Measurements from ENCODE around the gene DYSF.

The DYSF gene

DNA sequence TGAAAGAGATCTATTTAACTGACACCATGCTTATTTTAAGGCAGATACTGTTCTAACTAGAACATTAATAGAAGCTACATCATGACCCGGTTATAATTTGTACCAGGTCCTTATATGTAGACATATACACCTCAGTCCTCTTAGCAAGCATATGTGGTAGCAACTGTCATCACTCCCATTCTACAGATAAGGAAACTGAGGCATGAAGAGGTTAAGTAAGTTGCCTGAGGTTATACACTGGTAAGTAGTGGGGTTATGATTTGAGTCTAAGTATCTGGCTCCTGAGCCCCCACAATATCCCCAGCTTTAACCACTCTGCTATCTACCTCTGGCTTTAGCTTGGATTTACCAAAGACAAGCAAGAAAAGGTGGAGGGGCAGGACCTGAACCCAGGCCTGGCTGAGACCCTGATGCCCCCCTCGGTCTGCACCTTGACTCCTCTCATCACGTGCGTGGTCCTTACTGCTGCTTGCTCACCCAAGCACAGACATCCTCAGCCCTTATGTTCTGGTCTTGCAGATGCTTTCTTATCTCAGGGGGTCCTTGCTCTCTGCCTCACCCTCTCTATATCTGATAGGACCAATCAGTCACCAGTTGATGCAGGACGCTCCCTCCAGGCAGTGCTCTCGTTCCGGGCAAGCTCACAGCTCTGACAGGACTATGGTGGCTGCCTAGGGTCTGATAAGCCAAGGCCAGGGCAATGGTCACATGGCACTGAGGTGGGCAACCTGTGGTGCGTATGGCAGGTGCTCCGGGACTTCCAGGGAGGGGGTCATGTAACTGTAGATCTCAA, 4.0 kb downstream of the DYSF start:
- DNase-seq: no peak

DNA sequence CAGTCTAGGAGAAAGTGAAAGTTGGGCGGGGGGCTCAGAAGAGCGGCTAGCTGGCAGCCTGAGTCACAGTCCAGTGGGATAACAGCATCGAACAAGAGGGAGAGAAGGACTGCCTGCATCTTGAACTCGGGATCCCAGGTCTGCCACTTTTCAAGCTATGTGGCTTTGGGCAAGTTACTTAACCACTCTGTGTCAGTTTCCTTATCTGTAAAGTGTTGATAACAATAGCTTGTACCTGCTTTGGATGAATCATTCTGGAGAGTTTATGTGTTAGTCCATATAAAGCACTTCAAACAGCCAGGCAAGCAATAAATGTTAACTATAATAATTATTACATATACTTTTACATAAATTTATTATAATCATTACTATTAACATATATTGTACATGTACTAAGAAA, 4.6 kb downstream of the DYSF start:
- no peak for DNase-seq

DNA sequence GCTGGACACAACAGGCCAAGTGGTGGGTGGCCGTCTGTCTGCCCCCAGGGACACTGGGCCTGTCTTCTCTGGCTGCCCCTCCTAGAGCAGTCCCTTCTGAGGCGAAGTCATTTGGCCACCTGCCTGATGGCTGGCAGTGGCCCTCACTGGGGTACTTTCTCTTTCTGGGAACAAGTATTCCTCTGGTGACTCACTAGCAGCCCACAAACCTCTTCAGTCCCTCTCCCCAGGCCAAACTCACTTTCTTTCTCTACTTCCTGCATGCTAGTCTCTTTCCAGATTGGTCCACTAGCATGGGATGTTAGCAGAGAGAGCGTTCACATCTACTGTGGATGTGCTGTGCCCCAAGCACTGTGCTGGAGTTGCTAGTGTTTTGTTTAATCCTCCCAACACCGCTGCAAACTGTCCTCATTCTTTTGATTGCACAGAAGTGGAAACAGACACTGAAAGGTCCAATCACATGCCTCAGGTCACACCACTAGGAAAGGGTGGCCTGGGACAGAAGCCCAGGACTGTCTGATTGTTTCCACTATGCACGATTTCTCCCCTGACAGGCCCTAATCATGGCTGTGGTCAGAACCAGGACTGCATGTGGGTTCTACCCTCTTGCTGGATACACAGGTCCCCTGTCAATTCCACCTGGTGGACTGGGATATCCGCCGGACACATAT, 5.2 kb downstream of the DYSF start:
- no peak for DNase-seq

DNA sequence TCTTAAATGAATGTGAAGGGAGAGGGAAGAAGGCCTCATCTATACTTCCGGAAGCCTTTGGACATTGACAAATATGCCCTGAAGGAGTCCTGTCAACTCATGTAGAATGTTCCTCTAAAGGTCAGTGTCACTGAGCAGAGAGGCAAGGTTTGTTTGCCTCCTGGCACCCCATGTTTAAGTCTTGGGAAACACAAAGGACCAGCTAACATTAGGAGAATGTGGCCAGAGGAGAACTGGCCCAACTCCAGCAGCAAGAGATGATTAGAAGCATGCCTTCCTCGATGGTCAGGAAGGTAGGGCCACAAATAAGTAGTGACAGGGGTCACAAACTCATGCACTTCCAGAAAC, 5.7 kb downstream of the DYSF start:
- no peak for DNase-seq

DNA sequence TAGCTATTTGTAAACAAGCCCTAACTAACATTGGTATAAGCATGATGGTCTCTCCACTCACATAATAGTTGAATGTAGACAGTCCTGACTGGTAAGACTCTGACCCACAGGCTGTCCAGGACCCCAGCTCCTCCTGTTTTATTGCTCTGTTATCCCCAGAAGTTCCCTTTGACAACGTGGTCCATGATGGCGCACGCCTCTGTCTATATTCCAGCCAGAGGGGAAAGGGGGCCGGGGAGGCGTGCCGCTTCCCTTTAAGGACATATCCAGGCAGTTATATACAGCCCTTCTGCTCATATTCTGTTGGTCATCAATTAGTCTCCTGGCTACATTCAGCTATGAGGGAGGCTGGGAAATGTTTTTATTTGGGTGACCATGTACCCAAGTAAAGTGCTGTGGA, 6.7 kb downstream of the DYSF start:
- no peak for DNase-seq

DNA sequence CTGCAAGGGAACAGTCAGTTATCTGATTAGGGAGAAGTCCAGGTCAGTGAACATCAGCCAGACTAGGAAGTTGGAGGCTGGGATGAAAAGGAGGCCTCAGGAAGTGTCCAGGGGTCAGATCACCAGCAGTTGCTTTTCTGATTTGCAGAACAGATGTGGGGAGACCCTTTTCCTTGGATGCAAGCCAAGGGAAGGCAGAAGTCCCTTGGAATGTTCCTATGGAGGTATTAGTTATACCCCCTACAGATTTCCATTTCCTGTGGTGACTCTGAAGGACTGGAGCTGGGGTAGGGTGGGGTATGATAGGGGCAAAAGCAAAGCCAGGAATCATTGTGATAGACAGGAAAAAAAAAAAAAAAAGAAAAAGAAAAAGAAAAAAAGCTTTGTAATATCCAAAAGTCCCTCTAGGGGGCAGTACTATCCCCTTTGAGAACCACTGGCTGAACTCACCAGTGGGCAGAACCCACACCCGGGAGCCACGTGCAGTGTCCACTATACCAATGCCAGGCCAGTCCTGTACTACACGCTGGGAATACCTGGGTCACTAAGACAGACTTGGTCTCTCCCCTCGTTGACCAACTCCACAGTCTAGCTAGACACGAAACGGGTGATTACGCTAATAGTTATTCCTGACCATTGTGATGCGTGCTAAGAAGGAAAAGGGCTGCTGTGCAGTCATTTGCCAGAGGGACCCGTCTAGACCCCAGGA, 7.4 kb downstream of the DYSF start:
- no peak for DNase-seq

DNA sequence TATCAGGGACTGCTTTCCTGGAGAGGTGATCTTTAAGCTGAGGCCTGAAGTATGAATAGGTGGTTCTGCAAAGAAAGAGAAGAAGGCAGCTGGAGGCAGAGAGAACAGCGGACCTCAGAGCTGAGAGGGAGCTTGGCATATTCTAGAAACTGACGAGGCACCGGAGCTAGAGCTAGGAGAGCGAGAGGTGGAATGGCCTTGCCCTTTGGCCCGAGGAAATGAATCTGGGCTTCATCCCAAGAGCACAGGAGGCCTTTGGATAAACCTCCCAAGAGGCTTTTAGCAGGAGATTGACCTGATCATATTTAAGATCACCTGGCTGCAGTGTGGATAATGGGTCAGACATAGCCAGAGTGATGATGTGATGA, 7.9 kb downstream of the DYSF start:
- no peak for DNase-seq

DNA sequence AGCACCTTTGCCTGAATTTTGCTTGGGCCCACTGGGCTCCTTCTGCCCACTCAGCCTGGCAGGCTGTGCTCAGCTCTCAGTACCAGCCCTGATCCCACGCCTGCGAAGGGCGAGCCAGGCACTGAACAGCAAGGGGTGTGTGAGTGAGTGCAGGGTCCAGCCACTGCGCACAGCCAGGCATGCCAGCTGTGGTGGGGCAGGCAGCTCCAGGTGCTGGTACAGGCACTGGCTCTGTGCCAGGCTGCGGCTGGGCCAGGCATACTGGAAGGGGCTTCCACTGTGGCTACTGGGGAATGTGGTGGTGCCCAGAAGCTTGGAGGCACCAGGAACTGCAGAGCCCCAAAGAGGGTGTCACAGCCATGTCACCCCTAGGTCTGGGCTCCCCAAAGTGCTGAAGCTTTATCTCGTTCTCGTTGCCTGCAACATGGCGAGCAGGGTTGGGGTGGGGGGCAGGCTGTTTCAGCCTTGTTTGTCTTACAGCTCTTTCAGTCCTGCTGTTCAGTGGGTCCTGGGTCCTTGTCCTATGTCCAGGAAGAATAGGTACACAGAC, 8.8 kb downstream of the DYSF start:
- no peak for DNase-seq

DNA sequence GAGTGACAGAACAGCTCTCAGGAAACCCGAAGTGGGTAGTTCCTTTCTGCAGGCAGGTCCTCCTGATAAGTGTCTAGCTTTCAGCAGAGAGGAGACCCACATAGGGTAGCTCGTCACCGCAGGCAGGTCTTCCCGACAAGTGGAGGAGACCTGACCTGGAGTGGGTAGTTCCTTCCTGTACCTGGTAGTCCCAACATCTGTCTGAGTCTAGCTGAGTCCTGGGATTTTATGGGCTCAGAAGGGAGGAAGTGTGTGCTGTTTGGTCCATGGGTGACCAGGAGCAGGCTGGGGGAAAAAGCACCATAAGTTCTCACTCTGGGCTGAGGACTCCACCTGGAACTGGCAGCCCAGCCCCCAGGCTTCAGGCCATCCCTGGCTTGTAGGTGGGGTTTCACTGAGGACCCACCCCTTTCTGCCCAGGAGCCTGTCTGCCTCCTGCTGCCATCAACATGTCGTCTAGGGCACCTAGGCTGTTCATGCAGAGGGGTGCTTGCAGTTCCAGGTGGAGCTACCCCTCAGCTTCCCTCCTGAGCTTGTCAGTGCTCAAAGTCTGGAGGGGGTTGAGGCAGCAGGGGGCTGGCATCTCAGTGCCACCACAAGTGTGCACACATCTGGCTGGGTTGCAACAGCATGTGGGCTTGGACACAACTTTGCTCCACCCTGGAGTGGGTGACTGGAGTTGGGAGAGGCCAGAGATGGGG, 9.4 kb downstream of the DYSF start:
- no peak for DNase-seq

DNA sequence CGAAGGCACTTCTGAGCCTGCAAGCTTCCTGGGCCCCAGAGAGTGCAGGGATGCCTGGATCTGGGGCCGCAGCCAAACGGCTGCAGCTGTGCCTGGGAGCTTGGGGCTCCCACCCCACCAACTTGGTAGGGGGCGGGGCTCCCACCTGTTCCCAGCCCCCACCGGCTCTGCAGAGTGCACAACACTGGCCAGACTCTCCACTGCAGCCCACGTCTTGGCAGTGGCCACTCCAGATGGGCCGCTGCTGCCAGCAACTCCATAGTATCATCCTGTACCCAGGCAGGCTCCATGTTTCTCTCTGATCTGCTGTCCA, 9.9 kb downstream of the DYSF start:
- no peak for DNase-seq

DNA sequence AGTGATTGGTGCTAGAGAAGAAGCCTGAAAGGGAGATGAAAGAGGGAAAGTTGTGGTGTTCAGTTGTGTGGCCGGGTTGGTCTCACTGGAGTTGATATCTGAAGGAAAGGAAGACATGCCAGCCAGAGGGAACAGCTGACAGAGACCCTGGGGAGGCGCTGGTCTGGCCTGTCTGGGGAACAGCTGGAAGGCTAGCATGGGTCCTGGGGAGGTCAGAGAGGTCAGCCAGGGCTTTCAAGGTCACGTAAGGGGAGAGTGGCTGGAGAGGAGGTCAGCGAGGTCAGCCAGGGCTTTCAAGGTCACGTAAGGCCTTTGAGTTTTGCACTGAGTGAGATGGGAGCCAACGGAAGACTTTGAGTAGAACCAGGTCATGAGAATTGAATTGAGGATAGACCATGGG, 11.0 kb downstream of the DYSF start:
- no peak for DNase-seq

DNA sequence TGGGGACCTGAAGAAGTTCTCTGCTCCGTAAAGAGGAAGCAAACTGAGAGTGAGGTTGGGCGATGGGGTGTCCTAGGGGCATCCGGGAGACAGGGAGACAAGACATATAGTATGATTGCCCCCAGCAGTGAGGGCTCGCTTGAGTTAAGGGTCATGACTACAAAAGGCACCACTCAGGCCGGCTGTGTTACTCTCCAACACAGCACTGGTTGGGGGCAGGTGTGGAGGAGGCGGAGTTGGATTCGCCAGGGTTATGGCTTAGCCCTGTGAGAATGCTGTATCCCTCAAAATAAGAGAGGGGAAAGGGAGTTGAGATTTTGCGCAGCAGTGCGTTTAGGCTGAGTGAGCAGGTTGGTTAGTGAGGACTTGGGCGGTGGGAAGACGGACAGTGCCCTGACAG, 12.0 kb downstream of the DYSF start:
- DNase-seq: no peak

DNA sequence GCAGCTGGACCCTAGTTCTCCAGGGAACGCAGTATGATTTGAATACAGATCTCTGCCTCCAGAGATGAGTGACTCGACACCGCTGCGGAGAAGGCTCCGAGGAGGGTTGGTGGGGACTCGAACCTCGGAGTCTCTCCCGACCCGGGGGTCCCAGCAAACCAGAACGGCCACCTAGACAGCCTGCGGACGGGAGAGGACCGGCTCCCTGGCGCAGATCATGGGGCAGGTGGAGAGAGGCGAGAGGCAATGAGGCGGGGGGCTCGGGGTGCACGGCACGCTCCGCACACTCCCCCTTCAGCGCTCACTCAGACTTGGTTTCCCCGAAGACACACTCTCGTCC, 12.6 kb downstream of the DYSF start:
- no peak for DNase-seq

DNA sequence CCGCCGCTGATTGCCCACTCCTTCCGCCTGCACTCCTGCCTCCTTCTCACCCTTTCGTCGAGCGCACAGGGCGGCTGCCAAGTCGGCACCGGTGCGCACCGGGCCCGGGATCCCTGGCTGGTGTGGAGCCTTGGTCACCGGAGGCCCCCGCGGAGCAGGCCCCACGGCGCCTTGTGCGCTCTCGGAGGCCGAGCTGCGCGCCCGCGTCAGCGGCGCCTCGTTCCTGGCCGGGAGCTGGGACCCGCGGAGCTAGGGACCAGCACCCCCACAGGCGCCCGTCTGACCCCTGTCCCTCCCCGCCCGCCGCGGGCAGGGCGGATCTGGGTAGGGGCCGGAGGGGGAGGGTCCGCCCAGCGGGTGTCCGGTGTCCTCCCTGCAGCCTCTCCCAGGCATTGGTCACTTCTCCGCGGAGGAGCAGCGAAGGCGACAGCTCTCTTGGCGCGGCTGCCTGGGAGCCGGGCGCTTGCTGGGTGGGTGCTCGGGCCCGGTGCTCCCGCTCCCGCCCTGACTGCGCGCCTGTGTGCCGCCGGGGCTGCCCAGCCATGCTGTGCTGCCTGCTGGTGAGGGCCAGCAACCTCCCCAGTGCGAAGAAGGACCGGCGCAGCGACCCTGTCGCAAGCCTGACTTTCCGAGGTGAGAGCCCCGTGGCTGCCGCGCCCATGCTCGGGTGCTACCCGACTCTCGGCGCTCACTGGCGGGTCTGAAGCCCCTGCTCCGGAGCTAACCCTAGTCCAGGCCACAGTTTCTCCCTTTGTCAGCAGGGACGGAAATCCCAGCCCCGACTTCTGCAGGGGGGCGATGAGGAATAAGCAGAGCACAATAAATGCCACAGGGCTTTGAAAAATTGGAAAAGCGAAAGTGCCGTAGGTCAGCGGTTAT, 13.2 kb downstream of the DYSF start:
- no peak for DNase-seq

DNA sequence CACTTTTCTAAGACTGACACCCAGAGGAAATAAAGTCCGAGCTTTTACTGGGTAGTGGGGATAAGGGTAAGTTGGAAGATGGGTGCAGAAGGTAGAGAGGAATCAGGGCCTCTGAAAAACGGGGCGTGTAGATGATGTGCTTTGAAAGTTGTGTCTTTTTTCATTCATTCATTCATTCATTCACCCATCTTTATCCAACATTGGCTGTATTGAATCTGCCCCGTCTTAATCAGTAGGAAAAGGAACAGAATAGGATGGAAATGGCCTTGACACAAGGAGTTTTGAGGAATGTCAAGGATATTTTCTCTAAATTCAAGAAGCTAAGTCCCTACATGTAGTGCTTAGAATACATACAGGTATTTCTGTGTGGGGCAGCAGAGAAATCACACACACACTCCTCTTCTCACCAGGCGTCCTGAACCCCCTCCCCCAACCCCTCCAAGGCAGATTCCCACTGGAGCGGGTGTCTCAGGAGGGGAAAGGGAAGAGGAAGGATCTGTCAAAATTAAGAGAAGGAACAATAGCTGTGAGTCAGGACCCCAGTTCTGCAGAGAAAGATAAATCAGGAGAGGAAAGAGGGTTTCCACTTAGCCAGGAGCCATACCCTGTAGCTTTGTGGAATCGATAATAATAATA, 13.9 kb downstream of the DYSF start:
- no peak for DNase-seq

DNA sequence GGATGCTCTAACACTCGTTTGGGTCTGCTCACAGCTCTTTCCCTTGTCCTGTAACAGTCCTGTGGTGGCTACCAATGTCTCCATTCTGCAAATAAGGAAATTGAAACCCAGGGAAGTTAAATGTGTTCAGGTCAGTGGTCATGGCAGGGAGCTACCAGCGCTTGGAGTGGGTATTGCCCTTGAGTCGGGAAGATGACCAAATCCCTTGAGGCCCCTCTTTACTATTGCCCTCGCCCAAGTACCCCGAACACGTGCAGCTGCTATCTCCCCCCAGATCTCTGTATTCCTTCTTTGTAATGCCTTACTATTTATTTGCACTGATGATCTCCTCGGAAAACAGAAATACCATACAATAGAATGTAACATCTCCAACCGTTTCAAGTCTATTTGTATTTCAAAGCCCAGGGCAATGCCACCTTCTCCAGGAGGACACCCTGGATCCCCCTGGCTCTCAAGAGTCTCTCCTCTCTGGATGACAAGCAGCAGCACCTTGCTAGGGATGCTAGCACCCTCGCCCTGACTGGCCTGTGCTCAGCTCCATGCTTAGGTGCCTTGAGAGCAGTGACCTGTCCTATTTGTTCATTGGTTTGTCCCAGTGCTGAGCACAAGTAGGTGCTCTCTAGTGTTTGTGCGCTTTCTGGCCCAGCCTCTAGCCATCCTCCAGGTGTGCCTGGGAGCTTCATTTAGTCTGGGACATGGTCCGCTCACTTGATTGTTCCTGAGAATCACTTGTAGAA, 15.1 kb downstream of the DYSF start:
- no peak for DNase-seq

DNA sequence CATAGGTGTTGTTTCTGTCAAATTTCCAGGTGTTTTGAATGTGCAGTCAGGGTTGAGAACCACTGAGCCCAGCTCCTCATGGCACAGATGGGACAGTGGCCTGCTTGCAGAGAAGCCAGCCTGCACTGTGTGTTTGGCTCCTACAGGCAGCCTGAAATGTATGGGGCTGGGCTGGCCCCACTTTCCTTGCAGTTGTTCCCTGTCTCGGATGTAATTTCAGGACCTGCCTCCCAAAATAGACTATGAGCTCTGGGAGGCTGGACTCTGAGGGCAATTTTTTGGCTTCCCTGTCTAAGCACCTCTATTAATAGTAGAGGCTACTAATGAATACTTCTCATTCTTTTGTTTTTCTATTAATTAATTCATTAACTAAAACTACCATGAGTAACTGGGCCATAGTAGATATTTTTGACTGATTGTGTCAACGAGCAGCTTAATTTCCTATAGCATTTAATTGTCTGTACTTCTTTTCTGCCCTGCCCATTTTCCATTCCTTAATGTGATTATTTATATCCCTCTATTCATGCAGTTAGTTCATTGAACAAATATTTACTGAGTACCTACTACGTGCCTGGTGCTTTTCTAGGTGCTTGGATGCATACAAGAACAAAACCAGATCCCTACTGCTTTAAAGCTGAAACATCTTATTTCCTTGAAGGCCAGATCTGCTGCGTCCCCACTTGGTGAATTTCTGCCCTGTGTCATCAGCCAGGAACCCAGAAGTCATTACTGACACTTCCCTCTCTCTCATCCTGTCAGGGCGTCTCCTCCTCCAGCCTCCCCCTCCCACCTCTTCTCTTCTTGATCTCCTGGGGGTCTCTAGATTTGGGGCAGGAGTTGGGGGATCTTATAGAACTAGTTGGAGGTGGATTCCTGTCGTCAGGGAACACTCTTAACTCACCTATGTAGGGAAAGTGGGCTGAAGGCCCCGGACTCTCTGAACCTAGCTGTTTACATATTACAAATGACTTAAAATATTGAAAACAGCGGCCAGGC, 16.3 kb downstream of the DYSF start:
- no peak for DNase-seq

DNA sequence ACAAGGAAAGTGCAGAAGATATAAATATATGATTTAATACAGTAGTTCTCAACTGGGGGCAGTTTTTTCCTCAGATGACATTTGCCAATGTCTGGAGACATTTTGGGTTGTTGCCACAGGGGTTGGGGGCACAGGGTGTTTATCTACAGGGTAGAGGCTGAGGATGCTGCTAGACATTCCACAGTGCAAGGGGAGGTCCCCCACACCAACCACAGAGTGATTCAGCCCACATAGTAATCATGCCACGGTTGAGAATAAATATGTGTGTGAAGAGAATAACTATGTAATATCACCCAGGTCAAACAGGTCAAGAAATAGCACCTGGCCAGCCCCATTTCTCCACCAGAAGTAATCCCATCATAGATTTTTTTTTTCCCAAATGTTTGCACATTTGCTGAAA, 17.9 kb downstream of the DYSF start:
- DNase-seq: no peak

DNA sequence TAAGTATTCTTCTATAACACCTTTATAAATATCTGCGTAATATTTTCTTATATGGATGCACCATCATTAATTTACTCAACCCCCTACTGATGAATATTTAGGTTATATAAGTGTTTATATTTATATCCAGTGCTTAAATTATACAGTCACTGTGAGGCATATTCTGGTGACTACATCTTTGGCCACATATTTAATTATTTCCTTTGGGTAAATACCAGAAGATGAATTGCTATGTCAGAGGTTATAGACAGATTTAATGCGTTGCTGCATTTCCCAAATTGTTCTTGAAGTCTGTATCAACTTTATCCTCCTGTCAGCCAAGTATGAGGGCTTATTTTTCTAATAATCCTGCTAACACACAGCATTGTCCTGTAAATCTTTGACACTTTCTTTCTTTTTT, 18.7 kb downstream of the DYSF start:
- no peak for DNase-seq

DNA sequence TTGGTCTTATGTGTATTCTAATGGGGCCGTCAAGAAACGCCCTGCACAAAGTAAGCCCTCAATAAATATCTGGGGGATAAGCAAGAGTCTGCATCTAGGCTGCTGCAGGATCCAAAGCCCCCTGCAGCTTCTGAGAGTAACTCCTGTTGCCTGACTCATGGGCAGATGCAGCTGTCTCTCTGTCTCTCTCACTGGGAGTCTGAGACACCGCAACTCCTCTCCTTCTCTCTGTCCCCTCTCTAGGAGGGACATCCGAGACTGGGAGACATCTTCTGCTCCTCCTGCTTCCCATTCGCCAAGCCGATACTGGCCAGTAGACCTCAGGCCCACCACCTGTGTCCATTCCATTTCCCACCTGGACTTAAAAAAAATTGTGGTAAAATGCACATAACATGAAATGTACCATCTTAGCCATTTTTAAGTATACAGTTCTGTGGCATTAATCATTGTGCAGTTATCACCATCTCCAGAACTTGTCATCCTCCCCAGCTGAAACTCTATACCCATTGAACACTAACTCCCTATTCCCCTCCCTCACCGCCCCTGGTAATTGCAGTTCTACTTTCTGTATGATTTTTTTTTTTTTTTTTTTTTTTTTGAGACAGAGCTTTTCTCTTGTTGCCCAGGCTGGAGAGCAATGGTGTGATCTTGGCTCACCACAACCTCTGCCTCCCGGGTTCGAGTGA, 20.1 kb downstream of the DYSF start:
- no peak for DNase-seq

Data from NCI-H510A (cell line).